BJ (cell line): ENCODE data around the gene OXNAD1. TPM values are rescaled to one million over a fixed set of nuclear protein-coding genes. Genes with fewer than 3 reads are reported as not detected.

Experiments
- CTCF ChIA-PET: fragments of 350-600 bp; formaldehyde crosslinking; extraction: SDS; loops from one replicate; lab custom pipeline; 2021; ENCODE audit warnings: antibody characterized with exemption, inconsistent platforms; lab: Yijun Ruan, JAX
- POLR2A ChIA-PET: fragments of 300-600 bp; sonication (Branson Sonifier 250); formaldehyde crosslinking; extraction: SDS; loops from one replicate; lab custom pipeline; 2021; ENCODE audit warnings: antibody characterized with exemption; lab: Charles Lee
- DNase-seq: peaks from one replicate; pipeline ENCODE4 v3.0.0-alpha.2; 2011; ENCODE audit warnings: low read depth
- H3K27me3 ChIP-seq: 2 replicates; pipeline ENCODE4 v1.6.0; 2011; ENCODE audit warnings: low read length; ENCODE audit not compliant: control insufficient read depth, insufficient read depth
- H3K36me3 ChIP-seq: 2 replicates; pipeline ENCODE4 v1.5.1; 2011; ENCODE audit warnings: low read length; ENCODE audit not compliant: control insufficient read depth, insufficient read depth
- H3K4me3 ChIP-seq: 2 replicates; pipeline ENCODE4 v1.5.1; 2011; ENCODE audit warnings: low read depth, mild to moderate bottlenecking, control low read depth, low read length
- CTCF ChIP-seq: IDR thresholded peaks from 2 replicates; pipeline ENCODE4 v1.5.1; 2011; ENCODE audit warnings: low read depth, mild to moderate bottlenecking, control low read depth, inconsistent platforms, low read length, moderate library complexity; ENCODE audit not compliant: insufficient read depth
- polyA plus RNA-seq: library from polyadenylated mRNA; depleted of rRNA; stranded (reverse); fragments of >200 nt; gene quantifications from 2 replicates; pipeline ENCODE4 v1.2.3, GENCODE V29; 2011

OXNAD1 gene
- polyA plus RNA-seq, 1 experiment: 8.9 TPM

- no peak overlapping the region for H3K4me3 ChIP-seq
- H3K36me3 ChIP-seq: 0 out of 2 replicates have a peak, but pooled peaks cover 1% of the 10 kb centered on the region
- CTCF ChIA-PET: interaction anchor here (1.2 to 1.5 kb wide), 3 partner anchors 222 to 256 kb away, joined by 3 to 5 read pairs (median 4); no protein-coding TSS in a partner anchor
- no peak for TF ChIP-seq CTCF
- no peak for DNase-seq
- H3K27me3 ChIP-seq: no peaks in the 10 kb centered on the region
- POLR2A ChIA-PET: interaction anchor here (0.6 kb wide), 1 partner anchor 880 kb away, joined by 3 read pairs; no protein-coding TSS in a partner anchor
These were observed 30.4 kb downstream of the OXNAD1 start for GRCh38 chr3:16295298-16295890.

- Histone ChIP-seq H3K27me3 (no peaks in the 10 kb centered on the region), H3K4me3 (no peak overlapping the region), H3K36me3 (0 out of 2 replicates have a peak, but pooled peaks cover 1% of the 10 kb centered on the region)
- no peak for DNase-seq
- TF ChIP-seq CTCF: no peak
- ChIA-PET CTCF (interaction anchor here (0.9 kb wide), 1 partner anchor 8 kb away, joined by 3 read pairs; no protein-coding TSS in a partner anchor), POLR2A (no interaction called here)
These were observed 33.2 kb downstream of the OXNAD1 start for GRCh38 chr3:16297997-16298885.

- H3K27me3 ChIP-seq: no peaks in the 10 kb centered on the region
- DNase-seq: no peak
- TF ChIP-seq CTCF: no peak
- ChIA-PET POLR2A (no interaction called here), CTCF (interaction anchor here (0.9 kb wide), 1 partner anchor 9 kb away, joined by 3 read pairs; no protein-coding TSS in a partner anchor)
- H3K4me3 ChIP-seq: no peak overlapping the region
- H3K36me3 ChIP-seq: 0 out of 2 replicates have a peak, but pooled peaks cover 1% of the 10 kb centered on the region
These were observed 33.9 kb downstream of the OXNAD1 start for GRCh38 chr3:16298891-16299290.

- Histone ChIP-seq H3K36me3 (0 out of 2 replicates have a peak, but pooled peaks cover 1% of the 10 kb centered on the region), H3K27me3 (no peaks in the 10 kb centered on the region), H3K4me3 (no peak overlapping the region)
- POLR2A ChIA-PET: interaction anchor here (0.5 kb wide), 1 partner anchor 116 kb away, joined by 4 read pairs; no protein-coding TSS in a partner anchor
- TF ChIP-seq CTCF: no peak
- no peak for DNase-seq
- CTCF ChIA-PET: interaction anchor here (1.8 kb wide), 1 partner anchor 12 kb away, joined by 5 read pairs; no protein-coding TSS in a partner anchor
These were observed 34.7 kb downstream of the OXNAD1 start for GRCh38 chr3:16299746-16300145.
